Right atrium auricular region (tissue), 2 donors: ENCODE results near the gene CENPL. TPM values are rescaled to one million over a fixed set of nuclear protein-coding genes. Genes with fewer than 3 reads are reported as not detected.

ENCODE experiments used
- DNase-seq: peaks from one replicate; pipeline ENCODE4 v3.0.0-alpha.2; 2019; ENCODE audit warnings: low spot score
- H3K27ac ChIP-seq, 2 donors: fragments of 200-600 bp; sonication (generic); 1 replicate in 1 of 2; 2 replicates in 1 of 2; pipeline ENCODE4 v1.5.1; 2016 to 2019
- H3K27me3 ChIP-seq, 2 donors: fragments of 200-600 bp; sonication (generic); one replicate each; pipeline versions ENCODE4 v1.5.1 to v1.6.0; 2017 to 2019
- H3K36me3 ChIP-seq: fragments of 200-600 bp; sonication (generic); one replicate; pipeline ENCODE4 v1.5.1; 2016
- H3K4me1 ChIP-seq, 2 donors: fragments of 200-600 bp; sonication (generic); one replicate each; pipeline versions ENCODE4 v1.5.1 to v1.6.0; 2017 to 2019
- H3K4me3 ChIP-seq, 2 donors: fragments of 200-600 bp; sonication (generic); 1 replicate in 1 of 2; 2 replicates in 1 of 2; pipeline ENCODE4 v1.5.1; 2017 to 2019; ENCODE audit warnings: mild to moderate bottlenecking in 1 of 2, moderate library complexity in 1 of 2
- H3K9me3 ChIP-seq, 2 donors: fragments of 200-600 bp; sonication (generic); one replicate each; pipeline ENCODE4 v1.5.1; 2019
- total RNA-seq, 2 donors: library from RNA; depleted of rRNA; stranded (reverse); fragments of >200 nt; gene quantifications; one replicate each; pipeline ENCODE4 v1.1.0, GENCODE V29; 2016
- TF ChIP-seq, protein P1 (sequence below), 2 donors: fragments of 200-600 bp; sonication (generic); IDR thresholded peaks; one replicate each; pipeline ENCODE4 v1.5.1; 2019; ENCODE audit warnings: antibody characterized with exemption in 2 of 2

Gene CENPL
- total RNA-seq, 2 donors from 2014 or later, result 1.5 to 4.2 TPM

DNA sequence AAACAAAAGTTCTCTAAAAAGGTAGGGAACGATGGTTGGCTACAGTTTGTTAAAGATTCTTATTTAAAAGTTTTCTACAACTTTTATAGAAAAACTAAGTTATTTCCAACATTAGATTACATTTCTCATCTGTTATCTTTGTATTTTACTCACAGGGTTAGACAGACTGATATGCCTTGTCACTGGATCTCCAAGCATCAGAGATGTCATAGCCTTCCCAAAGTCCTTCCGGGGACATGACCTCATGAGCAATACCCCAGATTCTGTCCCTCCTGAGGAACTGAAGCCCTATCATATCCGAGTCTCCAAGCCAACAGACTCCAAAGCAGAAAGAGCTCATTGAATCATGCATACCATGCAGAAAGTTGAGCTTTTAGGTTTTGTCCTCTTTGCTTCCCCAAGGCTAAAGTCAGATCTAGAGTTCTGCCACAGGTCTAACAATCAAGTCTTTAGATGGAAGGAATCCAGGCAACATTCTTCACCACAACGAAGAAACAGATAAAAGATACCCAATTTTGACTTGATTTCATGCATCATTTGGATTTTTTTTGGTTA lies 32.8 kb upstream of the CENPL start:
- DNase-seq, result no peak
- TF ChIP-seq, protein P1, sequence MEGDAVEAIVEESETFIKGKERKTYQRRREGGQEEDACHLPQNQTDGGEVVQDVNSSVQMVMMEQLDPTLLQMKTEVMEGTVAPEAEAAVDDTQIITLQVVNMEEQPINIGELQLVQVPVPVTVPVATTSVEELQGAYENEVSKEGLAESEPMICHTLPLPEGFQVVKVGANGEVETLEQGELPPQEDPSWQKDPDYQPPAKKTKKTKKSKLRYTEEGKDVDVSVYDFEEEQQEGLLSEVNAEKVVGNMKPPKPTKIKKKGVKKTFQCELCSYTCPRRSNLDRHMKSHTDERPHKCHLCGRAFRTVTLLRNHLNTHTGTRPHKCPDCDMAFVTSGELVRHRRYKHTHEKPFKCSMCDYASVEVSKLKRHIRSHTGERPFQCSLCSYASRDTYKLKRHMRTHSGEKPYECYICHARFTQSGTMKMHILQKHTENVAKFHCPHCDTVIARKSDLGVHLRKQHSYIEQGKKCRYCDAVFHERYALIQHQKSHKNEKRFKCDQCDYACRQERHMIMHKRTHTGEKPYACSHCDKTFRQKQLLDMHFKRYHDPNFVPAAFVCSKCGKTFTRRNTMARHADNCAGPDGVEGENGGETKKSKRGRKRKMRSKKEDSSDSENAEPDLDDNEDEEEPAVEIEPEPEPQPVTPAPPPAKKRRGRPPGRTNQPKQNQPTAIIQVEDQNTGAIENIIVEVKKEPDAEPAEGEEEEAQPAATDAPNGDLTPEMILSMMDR (IDR thresholded peaks at IDR 0.05), result no peak
- Histone ChIP-seq H3K36me3 (peaks cover 35% of the 10 kb centered on the region), H3K27ac (no peak overlapping the region), H3K4me1 (peaks cover 0 to 4% of the 10 kb centered on the region in 2 donors), H3K4me3 (no peak overlapping the region), H3K9me3 (no peaks in the 10 kb centered on the region), H3K27me3 (no peaks in the 10 kb centered on the region)

DNA sequence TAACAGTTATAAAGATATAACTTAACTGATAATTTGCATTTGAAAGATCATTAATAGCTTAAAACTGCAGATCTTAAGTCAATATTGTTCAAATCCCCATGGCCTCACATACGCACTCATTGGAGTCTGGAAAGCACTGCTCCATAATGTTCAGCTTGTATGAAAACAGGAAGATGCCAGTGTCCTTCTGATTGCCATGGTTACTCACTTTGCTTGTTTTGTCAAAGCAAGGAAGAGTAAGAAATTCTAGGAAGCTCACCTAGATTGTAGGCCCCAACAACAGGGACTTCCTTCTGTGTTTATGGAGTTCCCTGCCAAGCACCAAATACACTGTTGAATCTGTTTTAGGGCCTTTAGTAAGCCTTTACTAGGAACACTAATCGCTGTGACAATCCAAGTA lies 32.2 kb upstream of the CENPL start:
- Histone ChIP-seq H3K4me3 (no peak overlapping the region), H3K27me3 (no peaks in the 10 kb centered on the region), H3K4me1 (peaks cover 0 to 6% of the 10 kb centered on the region in 2 donors), H3K27ac (no peak overlapping the region), H3K9me3 (no peaks in the 10 kb centered on the region), H3K36me3 (peaks cover 34% of the 10 kb centered on the region)
- no peak for DNase-seq
- TF ChIP-seq, protein P1 (IDR thresholded peaks at IDR 0.05), result no peak

DNA sequence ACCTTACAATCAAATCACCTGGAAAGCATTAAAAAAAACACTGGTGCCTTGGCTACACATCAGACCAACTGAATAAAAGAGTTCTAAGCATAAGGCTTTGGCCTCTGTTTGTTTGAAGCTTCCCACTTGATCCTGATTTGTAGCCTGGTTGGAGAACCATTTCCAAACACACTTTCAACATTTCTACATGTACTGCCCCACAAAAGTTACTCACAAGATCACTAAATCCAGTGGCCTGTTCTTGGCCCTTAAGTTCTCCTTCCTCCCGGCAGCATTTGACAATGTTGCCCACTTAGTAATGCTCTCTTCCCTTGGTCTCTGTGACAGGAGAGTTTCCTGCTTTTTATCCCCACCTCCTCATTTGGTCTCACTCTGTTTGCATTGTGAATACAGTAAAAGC lies 31.3 kb upstream of the CENPL start:
- DNase-seq, result no peak
- Histone ChIP-seq H3K9me3 (no peaks in the 10 kb centered on the region), H3K4me3 (no peak overlapping the region), H3K36me3 (peaks cover 34% of the 10 kb centered on the region), H3K27ac (no peak overlapping the region), H3K4me1 (peaks cover 0 to 6% of the 10 kb centered on the region in 2 donors), H3K27me3 (no peaks in the 10 kb centered on the region)
- TF ChIP-seq, protein P1 (IDR thresholded peaks at IDR 0.05), result no peak

DNA sequence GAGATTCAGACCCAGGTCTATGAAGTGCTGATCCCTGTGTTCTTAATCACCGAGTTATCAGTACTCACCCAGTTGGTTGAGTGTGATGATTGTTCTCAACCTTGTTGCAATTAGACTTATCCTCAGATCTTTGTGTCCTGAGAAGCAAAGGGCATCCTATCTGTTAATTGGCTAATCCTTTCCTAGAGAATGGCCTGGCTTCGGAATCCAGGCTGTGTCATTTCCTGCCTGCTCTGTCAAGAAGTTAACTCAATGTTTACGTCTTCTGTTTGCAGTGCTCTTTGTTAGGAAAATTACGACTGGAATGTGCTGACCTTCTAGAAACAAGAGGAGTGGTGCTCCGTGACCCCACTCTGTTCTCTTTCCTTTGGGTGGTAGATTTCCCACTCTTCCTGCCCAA lies 28.4 kb upstream of the CENPL start:
- H3K4me1 ChIP-seq, result peaks cover 0 to 6% of the 10 kb centered on the region in 2 donors

DNA sequence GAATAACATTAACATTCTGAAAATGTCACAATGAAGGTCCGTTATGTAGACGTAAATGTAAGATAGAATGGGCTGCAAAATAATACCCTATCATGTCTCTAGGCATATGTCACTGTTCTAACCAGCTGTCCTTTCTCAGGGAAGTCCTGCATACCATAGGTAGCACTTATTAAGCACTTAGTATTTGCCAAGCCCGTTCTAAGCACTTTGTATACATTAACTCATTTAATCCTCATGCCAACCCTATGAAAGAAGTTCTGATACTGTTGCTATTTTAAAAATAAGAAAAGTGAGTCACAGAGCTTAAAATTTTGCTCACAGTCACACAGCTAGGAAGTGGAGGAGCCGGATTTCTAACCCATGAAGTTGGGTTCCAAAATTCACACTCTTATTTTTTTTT lies 27.4 kb upstream of the CENPL start:
- Histone ChIP-seq H3K27me3 (no peaks in the 10 kb centered on the region), H3K4me3 (no peak overlapping the region), H3K4me1 (peaks cover 0 to 6% of the 10 kb centered on the region in 2 donors), H3K27ac (no peak overlapping the region), H3K36me3 (peaks cover 16% of the 10 kb centered on the region), H3K9me3 (no peaks in the 10 kb centered on the region)
- no peak for DNase-seq
- TF ChIP-seq, protein P1 (IDR thresholded peaks at IDR 0.05), result no peak

More for the DNA sequence above, 28.4 kb upstream of the CENPL start:
- Histone ChIP-seq H3K36me3 (peaks cover 24% of the 10 kb centered on the region), H3K9me3 (no peaks in the 10 kb centered on the region), H3K27ac (peak overlapping the region; percentile 24), H3K4me3 (no peak overlapping the region), H3K27me3 (no peaks in the 10 kb centered on the region)
- TF ChIP-seq, protein P1 (IDR thresholded peaks at IDR 0.05), result no peak
- DNase-seq, result no peak

DNA sequence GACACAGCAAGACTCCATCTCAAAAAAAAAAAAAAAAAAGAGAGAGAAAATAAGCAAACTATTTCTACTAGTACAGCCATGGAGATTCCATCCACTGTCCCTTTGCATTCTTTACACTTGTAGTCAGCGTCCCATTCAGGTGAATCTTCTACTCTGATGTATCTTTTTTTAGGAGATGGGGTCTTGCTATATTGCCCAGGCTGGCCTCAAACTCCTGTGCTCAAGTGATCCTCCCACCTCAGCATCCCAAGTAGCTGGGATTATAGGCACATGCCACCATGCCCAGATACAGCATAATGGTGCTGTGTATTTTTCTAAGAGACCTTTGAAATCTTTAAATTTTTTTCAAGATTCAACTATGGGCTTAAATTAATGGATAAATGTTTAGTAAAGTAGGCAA lies 8.1 kb upstream of the CENPL start:
- Histone ChIP-seq H3K27me3 (no peaks in the 10 kb centered on the region), H3K4me3 (no peak overlapping the region), H3K36me3 (peaks cover 48% of the 10 kb centered on the region), H3K4me1 (no peaks in the 10 kb centered on the region), H3K9me3 (no peaks in the 10 kb centered on the region), H3K27ac (no peak overlapping the region)
- DNase-seq, result no peak
- TF ChIP-seq, protein P1 (IDR thresholded peaks at IDR 0.05), result no peak
